Measurements from ENCODE around the gene KCNK16.

- TF ChIP-seq POLR2AphosphoS5 (IDR thresholded peaks at IDR 0.05; ENCODE audit: low read depth, low read length) (no peak), KDM1A (IDR thresholded peaks at IDR 0.05; ENCODE audit: borderline replicate concordance, low read length) (no peak), CTCF (IDR thresholded peaks at IDR 0.05; ENCODE audit: control extremely low read depth in 1 of 3, insufficient read depth in 1 of 3, low read depth in 1 of 3, low read length in 3 of 3) (no peak), CREB1 (IDR thresholded peaks at IDR 0.05) (no peak), EZH2 (IDR thresholded peaks at IDR 0.05; ENCODE audit: low read depth, low read length, severe bottlenecking) (no peak)
- TF ChIP-seq, protein P1, sequence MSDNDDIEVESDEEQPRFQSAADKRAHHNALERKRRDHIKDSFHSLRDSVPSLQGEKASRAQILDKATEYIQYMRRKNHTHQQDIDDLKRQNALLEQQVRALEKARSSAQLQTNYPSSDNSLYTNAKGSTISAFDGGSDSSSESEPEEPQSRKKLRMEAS (IDR thresholded peaks at IDR 0.05) = no peak
Measured at GRCh38 chr6:39357998-39358686, 35.6 kb upstream of the KCNK16 start.
